ENCODE data around the gene DUOXA1.
"Not testable (repeated sequence)": the region's sequence is repeated elsewhere in the genome, so short reads cannot be mapped to it uniquely, and the experiment has no call there.

DUOXA1 gene

DNA sequence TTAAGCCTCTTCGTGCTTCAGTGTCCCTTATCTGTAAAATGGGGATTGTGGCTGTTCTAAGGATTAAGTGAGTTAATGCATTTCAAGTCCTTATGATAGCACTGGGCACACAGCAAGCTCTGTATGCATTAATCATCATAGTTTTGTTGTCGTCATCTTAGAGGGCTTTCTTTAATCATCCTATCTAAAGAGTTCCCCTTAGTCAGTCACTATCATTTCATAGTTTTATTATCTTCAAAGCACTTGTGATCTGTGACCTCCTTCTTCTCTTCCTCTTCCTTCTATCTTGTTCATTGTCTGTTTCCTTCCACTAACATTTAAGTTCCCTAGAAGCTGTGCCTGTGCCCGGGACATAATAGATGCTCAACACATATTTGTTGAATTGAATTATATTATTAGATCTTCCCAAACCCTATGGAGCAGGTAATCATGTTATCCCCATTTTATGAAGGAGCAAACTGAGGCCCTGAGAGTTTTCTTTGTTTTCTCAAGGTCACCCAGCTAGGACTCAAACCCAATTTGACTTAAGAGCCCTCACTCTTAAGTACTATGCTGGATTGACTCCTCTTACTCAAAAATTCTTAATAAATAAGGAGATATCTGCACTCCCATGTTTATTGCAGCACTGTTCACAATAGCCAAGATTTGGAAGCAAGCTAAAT, 39.8 kb downstream of the DUOXA1 start:
- no peak for DNase-seq (ENCODE audit: low spot score)

DNA sequence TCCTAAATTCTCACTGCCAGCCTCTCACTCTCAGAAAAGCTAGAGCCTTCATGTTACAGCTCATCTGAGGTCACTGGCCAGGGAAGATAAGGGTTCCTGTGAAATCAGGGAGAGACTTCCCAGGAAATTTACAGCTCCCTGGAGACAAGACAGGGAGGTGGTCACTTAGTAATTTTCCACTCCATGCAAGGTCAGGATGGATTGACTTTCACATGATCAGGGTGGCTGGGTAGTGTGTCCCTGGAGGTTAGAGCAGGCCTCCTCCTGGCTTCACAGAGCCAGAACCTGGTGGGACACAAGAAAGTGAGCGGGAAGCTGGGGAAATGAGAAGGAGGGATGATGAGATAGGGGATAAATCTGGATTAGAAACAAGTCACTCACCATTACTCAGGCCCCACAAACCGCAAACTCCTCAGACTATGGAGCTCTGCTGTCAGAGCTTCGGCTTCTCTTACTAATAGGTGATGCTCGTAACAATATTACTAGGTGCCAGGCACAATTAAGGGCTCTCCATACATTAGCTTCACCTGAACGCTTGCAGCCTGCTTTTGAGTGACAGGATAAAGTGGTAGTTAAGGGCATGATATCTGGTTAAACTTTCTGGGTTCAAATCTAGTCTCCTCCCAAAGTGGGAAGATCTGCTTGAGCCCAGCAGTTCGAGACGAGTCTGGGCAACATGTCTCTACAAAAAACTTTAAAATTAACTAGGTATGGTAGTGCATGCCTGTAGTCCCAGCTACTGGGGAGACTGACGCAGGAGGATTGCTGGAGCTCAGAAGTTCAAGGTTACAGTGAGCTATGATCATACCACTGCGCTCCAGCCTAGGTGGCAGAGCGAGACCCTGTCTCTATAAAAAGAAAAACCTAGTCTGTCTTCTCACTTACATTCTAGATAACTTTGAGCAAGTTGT, 40.6 kb downstream of the DUOXA1 start:
- no peak for DNase-seq (ENCODE audit: low spot score)

DNA sequence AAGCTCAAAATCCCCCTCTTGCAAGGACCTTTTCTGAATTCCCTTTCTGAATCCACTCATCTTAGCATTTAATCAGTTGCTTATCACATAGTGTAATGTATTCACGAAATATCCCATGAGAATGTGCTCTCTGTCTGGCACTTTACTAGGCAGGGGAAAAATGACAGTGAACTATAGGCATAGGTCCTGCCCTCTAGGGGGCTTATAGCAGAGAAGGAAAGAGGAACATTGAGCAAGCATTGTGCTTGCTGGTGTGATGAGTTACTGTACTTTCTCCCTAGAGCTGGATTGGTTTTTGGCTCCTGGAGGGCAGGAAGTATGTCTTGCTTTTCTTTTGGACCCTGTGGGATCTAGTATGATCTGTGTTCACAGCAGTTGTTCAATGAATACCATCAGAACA, 42.2 kb downstream of the DUOXA1 start:
- no peak for DNase-seq (ENCODE audit: low spot score)

DNA sequence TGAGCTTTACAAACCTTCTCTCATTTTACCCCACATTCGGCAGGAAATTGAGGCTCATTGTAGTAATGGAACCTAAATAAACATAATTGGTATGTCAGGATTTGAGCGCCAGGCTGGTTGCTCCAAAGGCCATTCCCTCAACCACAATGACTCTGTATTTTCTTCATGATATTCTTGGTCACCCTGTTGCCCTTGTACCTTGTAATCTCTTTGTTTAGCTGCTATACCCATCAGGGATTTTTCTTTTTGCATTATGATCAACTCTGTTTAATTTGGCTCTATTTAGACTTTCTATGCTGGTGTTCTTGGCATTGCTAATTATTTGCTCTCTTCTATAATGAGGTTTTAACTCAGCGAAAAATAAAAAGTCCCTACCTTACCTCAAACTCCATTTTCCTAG, 45.5 kb downstream of the DUOXA1 start:
- no peak for DNase-seq (ENCODE audit: low spot score)

DNA sequence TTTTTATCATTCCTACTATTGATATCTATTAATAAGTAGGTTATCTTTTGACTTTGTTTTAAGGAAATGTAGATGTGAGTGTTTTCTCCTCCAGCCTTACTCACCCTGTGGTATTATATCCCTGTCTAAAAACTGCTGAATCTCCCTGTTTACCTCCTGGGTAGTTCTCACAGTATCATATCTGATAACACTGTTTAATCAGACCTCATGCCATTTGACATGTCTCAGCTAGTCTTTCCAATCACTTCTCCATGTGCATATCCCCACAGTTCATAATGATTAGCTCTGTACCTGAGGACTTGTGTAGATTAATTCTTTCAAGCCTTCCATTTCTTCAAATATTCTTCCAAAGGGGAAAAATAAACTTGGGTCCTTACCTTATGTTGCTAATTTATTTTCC, 46.5 kb downstream of the DUOXA1 start:
- no peak for DNase-seq (ENCODE audit: low spot score)

GRCh38 chr15:45082412-45082811, 47.3 kb downstream of the DUOXA1 start:
- not testable (repeated sequence) for DNase-seq (ENCODE audit: low spot score)

GRCh38 chr15:45080593-45080992, 49.1 kb downstream of the DUOXA1 start:
- not testable (repeated sequence) for DNase-seq (ENCODE audit: low spot score)

GRCh38 chr15:45079628-45080246, 49.9 kb downstream of the DUOXA1 start:
- DNase-seq (ENCODE audit: low spot score), result not testable (repeated sequence)

GRCh38 chr15:45079201-45079600, 50.5 kb downstream of the DUOXA1 start:
- DNase-seq (ENCODE audit: low spot score), result not testable (repeated sequence)

DNA sequence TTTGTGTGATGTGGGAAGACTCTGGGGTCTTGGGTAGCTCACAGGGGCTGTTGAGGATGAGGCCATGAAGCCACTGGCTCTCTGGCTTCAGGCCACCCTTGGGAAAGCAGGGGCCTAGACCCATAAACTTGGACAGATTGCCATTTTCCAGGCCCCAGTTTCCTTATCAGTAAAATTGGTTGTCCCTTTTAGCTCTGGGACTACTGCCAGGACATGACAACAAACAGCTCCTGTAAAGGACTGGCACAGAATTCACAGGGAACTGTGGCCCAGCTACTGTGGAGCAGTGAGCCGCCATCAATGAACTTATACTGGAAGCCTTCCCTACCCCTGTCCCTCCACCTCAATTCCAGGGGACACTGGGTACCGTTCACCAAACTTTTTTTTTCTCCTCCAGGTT, 52.3 kb downstream of the DUOXA1 start:
- not testable (repeated sequence) for DNase-seq (ENCODE audit: low spot score)

DNA sequence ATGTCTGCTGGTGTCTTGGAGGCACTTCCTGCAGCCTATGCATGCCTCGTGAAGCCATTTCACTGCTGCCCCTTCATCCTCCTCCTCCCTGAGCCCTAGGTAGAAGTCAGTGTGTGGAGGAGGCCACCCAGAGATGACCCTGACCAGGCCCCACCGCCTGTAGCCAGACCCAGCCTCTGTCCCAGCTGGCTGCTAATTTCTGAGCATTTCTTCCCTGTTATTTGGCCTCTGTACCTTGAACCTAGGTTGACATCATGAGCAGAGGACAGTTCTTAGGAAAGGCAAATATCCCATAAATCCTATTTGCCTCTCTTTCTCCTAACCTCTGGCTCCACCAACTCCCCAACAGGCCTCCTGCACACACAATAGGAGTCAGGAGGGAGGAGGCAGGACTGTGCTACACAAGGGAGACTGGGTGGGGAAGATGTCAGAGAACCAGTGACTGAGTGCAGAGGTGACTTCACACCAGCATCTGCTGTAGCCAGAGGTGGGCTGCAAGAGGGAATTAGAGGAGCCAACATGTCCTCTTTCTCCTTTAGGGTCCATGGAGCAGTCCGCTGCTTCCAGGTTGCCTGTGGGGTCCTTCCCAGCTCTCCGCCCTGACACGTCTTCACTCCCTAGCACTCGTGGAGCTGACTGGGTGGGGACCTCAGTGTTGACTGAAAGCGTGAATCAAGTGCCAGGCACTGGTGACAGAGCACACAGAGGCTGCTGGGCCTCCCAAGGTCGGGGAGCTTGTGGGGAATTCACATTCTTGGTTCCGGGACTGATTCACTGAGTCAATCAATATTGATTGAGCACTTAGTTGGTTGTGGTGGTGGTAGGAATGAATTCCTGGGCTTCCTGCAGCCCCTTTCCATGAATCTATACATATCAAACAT, 54.0 kb downstream of the DUOXA1 start:
- DNase-seq (ENCODE audit: low spot score), result not testable (repeated sequence)

DNA sequence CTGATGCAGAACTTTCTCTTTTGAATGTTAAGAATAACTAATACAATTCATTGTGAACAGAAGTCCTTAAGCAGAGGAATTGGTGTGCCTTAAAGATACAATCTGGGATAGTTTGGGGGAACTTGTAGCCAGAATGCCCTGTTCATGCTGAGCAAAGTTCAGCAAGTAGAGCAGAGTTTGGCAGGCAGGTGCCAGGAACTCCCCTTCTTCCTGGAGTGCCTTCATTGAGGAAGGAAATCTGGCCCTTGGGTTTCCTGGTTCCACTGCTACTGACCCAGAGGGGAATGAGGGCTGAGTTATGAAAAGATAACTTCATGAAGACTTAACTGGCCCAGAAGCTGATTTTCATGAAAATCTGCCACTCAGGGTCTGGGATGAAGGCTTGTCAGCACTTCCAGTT, 56.1 kb downstream of the DUOXA1 start:
- DNase-seq (ENCODE audit: low spot score), result not testable (repeated sequence)

DNA sequence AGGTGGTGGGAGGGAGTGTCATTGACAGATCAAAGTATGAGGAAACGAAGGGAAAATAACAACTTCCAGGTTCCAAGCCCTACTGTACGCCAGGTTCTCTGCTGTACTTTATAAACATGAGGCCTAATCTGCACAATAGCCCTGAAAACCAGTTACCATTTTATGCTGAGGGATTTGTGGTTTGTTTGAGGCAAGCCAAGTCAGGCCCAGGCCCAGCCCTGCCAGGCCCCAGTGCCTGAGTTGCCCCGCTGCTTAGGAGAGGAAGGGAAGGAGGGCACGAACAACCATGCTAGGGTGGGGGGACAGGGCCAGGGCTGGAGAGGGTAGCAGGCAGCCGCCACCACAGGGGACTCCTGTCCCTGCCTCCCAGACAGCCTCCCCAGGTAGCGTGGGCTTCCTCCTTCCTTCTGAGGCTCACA, 59.7 kb downstream of the DUOXA1 start:
- DNase-seq (ENCODE audit: low spot score), result not testable (repeated sequence)

Data from CD4-positive, alpha-beta T cell treated with Interleukin-2 at 100 ng/mL for 4 hours (primary cell).